DOHH2 (cell line): ENCODE results near the gene SYNDIG1.

ENCODE experiments used
- H3F3A ChIP-seq: fragments of 200-600 bp; sonication (generic), shearing (Covaris generic); 2 replicates; pipeline ENCODE4 v1.6.0; 2016; ENCODE audit warnings: antibody characterized with exemption, mild to moderate bottlenecking; ENCODE audit not compliant: control insufficient read depth, insufficient read depth
- H3K27ac ChIP-seq: fragments of 200-600 bp; sonication (generic); 2 replicates; pipeline ENCODE4 v1.5.1; 2014; ENCODE audit warnings: low read depth, mild to moderate bottlenecking, low read length, moderate library complexity
- H3K27me3 ChIP-seq: fragments of 200-600 bp; sonication (generic); 2 replicates; pipeline ENCODE4 v1.6.1; 2014; ENCODE audit warnings: mild to moderate bottlenecking, low read length, mixed read lengths; ENCODE audit not compliant: control insufficient read depth
- H3K36me3 ChIP-seq: fragments of 200-600 bp; sonication (generic); 2 replicates; pipeline ENCODE4 v1.6.1; 2014; ENCODE audit warnings: mild to moderate bottlenecking, low read length, moderate library complexity, mixed read lengths; ENCODE audit not compliant: control insufficient read depth
- H3K4me1 ChIP-seq: fragments of 200-600 bp; sonication (generic); 2 replicates; pipeline ENCODE4 v1.6.1; 2014; ENCODE audit warnings: mild to moderate bottlenecking, low read length, mixed read lengths; ENCODE audit not compliant: control insufficient read depth
- H3K4me2 ChIP-seq: fragments of 200-600 bp; sonication (generic); 2 replicates; pipeline ENCODE4 v1.6.0; 2014; ENCODE audit warnings: mild to moderate bottlenecking, low read length, moderate library complexity
- H3K4me3 ChIP-seq: fragments of 200-600 bp; sonication (generic); 2 replicates; pipeline ENCODE4 v1.5.1; 2014; ENCODE audit warnings: mild to moderate bottlenecking, low read length, mixed read lengths
- H3K79me2 ChIP-seq: fragments of 200-600 bp; sonication (generic); 2 replicates; pipeline ENCODE4 v1.6.1; 2014; ENCODE audit warnings: mild to moderate bottlenecking, low read length, mixed read lengths; ENCODE audit not compliant: control insufficient read depth
- H3K9me2 ChIP-seq: fragments of 200-600 bp; sonication (generic); replicated peaks from 2 replicates; pipeline ENCODE4 v1.6.1; 2014; ENCODE audit warnings: mild to moderate bottlenecking, low read length, mixed read lengths; ENCODE audit not compliant: control insufficient read depth
- H3K9me3 ChIP-seq: fragments of 200-600 bp; sonication (generic); 2 replicates; pipeline ENCODE4 v1.6.1; 2014; ENCODE audit warnings: antibody characterized with exemption, low read length, mixed read lengths; ENCODE audit not compliant: control insufficient read depth, insufficient read depth
- H4K20me1 ChIP-seq: fragments of 200-600 bp; sonication (generic); 2 replicates; pipeline ENCODE4 v1.6.0; 2014; ENCODE audit warnings: low read depth, mild to moderate bottlenecking, antibody characterized with exemption, low read length, moderate library complexity; ENCODE audit not compliant: control insufficient read depth, insufficient read depth
- EZH2phosphoT487 ChIP-seq: fragments of 200-600 bp; sonication (generic); IDR thresholded peaks from 2 replicates; pipeline ENCODE4 v1.6.1; 2017; ENCODE audit warnings: borderline replicate concordance, mild to moderate bottlenecking, antibody characterized with exemption, low read length, moderate library complexity, mixed read lengths
- TF ChIP-seq, protein P1 (sequence below): fragments of 200-600 bp; sonication (generic); IDR thresholded peaks from one replicate; pipeline ENCODE4 v1.5.1; 2014; ENCODE audit warnings: antibody characterized with exemption, mild to moderate bottlenecking, low read depth, low read length; ENCODE audit not compliant: poor library complexity, severe bottlenecking

Gene SYNDIG1

DNA sequence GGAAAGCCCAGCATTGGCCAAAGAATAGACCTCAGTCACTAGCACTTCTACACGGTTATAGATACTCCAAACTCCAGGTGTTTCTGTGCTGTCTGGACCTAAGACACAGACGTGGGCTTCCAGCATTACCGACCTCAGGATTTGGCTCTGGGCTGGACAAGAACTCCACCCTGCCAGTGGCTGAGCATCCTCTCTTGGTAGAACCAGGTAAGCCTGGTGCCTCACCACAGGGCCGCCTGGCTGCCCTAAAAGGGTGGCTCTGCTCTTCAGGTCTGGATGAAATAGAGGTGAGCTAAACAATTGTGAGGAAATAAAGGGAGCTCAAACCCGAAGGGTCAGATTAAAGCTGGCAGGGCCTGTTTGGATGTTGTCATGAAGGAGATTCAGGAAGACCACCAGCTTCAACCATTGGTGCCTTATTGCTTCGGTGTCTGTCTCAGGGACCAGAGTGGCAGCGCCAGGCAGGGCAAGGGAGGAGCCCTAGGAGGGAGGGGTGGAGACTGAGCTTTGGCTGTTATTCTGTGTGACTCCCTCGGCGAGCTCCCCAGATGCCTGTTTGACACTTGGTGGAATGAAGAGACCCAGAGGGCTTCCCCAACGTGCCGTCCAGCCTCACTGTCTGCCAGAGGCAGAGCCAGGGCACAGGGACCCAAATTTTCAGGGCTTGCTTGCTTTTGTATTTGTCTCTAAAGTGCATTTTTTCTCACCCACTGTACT lies 8.6 kb downstream of the SYNDIG1 start:
- Histone ChIP-seq H3F3A (no peaks in the 10 kb centered on the region), H3K4me2 (no peak overlapping the region), H3K79me2 (no peaks in the 10 kb centered on the region), H3K4me1 (no peaks in the 10 kb centered on the region), H3K36me3 (no peaks in the 10 kb centered on the region), H3K27me3 (no peaks in the 10 kb centered on the region), H3K27ac (no peak overlapping the region), H3K4me3 (no peak overlapping the region), H3K9me3 (no peaks in the 10 kb centered on the region), H3K9me2 (no peaks in the 10 kb centered on the region), H4K20me1 (no peaks in the 10 kb centered on the region)
- no peak for TF ChIP-seq EZH2phosphoT487
- TF ChIP-seq, protein P1, sequence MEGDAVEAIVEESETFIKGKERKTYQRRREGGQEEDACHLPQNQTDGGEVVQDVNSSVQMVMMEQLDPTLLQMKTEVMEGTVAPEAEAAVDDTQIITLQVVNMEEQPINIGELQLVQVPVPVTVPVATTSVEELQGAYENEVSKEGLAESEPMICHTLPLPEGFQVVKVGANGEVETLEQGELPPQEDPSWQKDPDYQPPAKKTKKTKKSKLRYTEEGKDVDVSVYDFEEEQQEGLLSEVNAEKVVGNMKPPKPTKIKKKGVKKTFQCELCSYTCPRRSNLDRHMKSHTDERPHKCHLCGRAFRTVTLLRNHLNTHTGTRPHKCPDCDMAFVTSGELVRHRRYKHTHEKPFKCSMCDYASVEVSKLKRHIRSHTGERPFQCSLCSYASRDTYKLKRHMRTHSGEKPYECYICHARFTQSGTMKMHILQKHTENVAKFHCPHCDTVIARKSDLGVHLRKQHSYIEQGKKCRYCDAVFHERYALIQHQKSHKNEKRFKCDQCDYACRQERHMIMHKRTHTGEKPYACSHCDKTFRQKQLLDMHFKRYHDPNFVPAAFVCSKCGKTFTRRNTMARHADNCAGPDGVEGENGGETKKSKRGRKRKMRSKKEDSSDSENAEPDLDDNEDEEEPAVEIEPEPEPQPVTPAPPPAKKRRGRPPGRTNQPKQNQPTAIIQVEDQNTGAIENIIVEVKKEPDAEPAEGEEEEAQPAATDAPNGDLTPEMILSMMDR = no peak

DNA sequence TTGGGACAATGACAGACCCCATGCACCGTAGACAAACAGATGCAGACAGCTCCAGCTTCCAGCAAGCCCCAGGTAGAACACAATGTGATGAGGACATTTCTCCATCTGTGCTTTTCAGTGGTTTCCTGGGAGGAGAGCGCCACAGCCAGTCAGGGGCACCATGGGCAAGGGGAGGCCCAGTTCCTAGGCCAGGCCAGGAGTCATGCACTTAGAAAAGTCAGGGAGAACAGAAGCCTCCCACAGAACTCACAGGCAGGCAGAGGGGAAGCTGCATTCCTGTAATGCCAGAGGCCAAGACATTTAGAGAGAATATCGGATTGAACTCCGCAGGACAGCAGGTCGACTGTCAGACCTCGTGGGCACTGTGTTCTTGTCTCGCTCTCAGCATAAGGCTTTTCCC lies 9.2 kb downstream of the SYNDIG1 start:
- H3K9me3 ChIP-seq = no peaks in the 10 kb centered on the region
- H3K4me3 ChIP-seq = no peak overlapping the region
- no peaks in the 10 kb centered on the region for H3K36me3 ChIP-seq
- TF ChIP-seq, protein P1 = no peak
- TF ChIP-seq EZH2phosphoT487 = no peak
- no peaks in the 10 kb centered on the region for H3K79me2 ChIP-seq
- no peak overlapping the region for H3K4me2 ChIP-seq
- no peaks in the 10 kb centered on the region for H3K27me3 ChIP-seq
- H3K9me2 ChIP-seq = no peaks in the 10 kb centered on the region
- H4K20me1 ChIP-seq = no peaks in the 10 kb centered on the region
- no peaks in the 10 kb centered on the region for H3K4me1 ChIP-seq
- no peaks in the 10 kb centered on the region for H3F3A ChIP-seq
- H3K27ac ChIP-seq = no peak overlapping the region

DNA sequence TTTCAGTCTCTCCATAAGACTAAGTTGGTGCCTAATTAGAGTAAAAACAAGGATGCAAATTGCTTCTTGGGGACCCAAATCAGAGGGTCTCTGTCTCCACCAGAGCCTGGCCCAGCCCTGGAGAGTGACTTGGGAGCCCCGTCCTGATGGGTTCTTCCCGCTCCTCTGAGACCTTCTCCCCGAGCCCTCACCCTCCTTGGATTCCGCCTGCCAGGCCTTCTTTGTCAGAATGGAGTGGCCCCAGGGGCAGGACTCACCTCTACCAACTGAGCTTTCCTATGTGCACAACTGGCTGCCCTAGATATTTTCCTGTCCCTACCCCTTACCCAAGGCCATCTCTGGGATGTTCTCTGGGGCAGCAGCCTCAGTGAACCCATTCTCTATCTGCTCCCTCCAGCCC lies 9.7 kb downstream of the SYNDIG1 start:
- TF ChIP-seq, protein P1 = no peak
- TF ChIP-seq EZH2phosphoT487 = no peak
- H3K4me2 ChIP-seq = no peak overlapping the region
- no peaks in the 10 kb centered on the region for H3K4me1 ChIP-seq
- no peak overlapping the region for H3K4me3 ChIP-seq
- no peaks in the 10 kb centered on the region for H4K20me1 ChIP-seq
- H3K27ac ChIP-seq = no peak overlapping the region
- H3K27me3 ChIP-seq = no peaks in the 10 kb centered on the region
- no peaks in the 10 kb centered on the region for H3K79me2 ChIP-seq
- no peaks in the 10 kb centered on the region for H3F3A ChIP-seq
- no peaks in the 10 kb centered on the region for H3K9me2 ChIP-seq
- H3K36me3 ChIP-seq = no peaks in the 10 kb centered on the region
- H3K9me3 ChIP-seq = no peaks in the 10 kb centered on the region
